Esophagus muscularis mucosa (tissue), 4 donors: ENCODE results near the gene RAB7B. TPM values are rescaled to one million over a fixed set of nuclear protein-coding genes. Genes with fewer than 3 reads are reported as not detected.

ENCODE experiments used
- DNase-seq: peaks from one replicate; pipeline ENCODE4 v3.0.0-alpha.2; 2017; ENCODE audit errors: extremely low spot score
- H3K27ac ChIP-seq, 4 donors: fragments of 200-600 bp; sonication (generic); replicated peaks in 1 of 4; 1 replicate in 3 of 4; 2 replicates in 1 of 4; pipeline ENCODE4 v1.5.1; 2016 to 2019; ENCODE audit warnings: mild to moderate bottlenecking in 1 of 4
- H3K27me3 ChIP-seq, 4 donors: fragments of 200-600 bp; sonication (generic); one replicate each; pipeline versions ENCODE4 v1.5.1 to v1.6.0; 2016 to 2019
- H3K36me3 ChIP-seq, 4 donors: fragments of 200-600 bp; sonication (generic); one replicate each; pipeline ENCODE4 v1.5.1; 2016 to 2019
- H3K4me1 ChIP-seq, 4 donors: fragments of 200-600 bp; sonication (generic); one replicate each; pipeline ENCODE4 v1.5.1; 2016 to 2019
- H3K4me3 ChIP-seq, 4 donors: fragments of 200-600 bp; sonication (generic); 1 replicate in 2 of 4; 2 replicates in 2 of 4; pipeline ENCODE4 v1.5.1; 2016 to 2019; ENCODE audit warnings: mild to moderate bottlenecking in 4 of 4, moderate library complexity in 1 of 4
- H3K9me3 ChIP-seq, 4 donors: fragments of 200-600 bp; sonication (generic); 1 replicate in 3 of 4; 2 replicates in 1 of 4; pipeline ENCODE4 v1.5.1; 2016 to 2019
- CTCF ChIP-seq, 3 experiments: fragments of 200-600 bp in 2 of 3; fragments of 450-650 bp in 1 of 3; sonication (generic) in 2 of 3; IDR thresholded peaks; one replicate each; pipeline ENCODE4 v1.5.1; 2017 to 2019; ENCODE audit warnings: antibody characterized with exemption in 3 of 3, mild to moderate bottlenecking in 2 of 3, moderate library complexity in 1 of 3
- EP300 ChIP-seq: sonication (generic); formaldehyde crosslinking; IDR thresholded peaks from one replicate; pipeline ENCODE4 v1.6.1; 2017; ENCODE audit warnings: antibody characterized with exemption
- POLR2A ChIP-seq: fragments of 450-650 bp; IDR thresholded peaks from one replicate; pipeline ENCODE4 v1.6.1; 2017; ENCODE audit warnings: antibody characterized with exemption, moderate library complexity, mild to moderate bottlenecking, low read depth
- POLR2AphosphoS5 ChIP-seq, 2 donors: sonication (generic); formaldehyde crosslinking; IDR thresholded peaks; one replicate each; pipeline ENCODE4 v1.6.1; 2017; ENCODE audit warnings: antibody characterized with exemption in 2 of 2
- WGBS: methylation state at CpG from one replicate; pipeline ENCODE4 v1.1.5; 2018; 5-methylcytosine and 5-hydroxymethylcytosine counted together
- intact Hi-C: fragments of 100-400 bp; cut with DNase I; formaldehyde crosslinking; loops from one replicate; pipeline ENCODE4 v1.15.1; 2023
- total RNA-seq, 4 donors: library from RNA; depleted of rRNA; stranded (reverse); fragments of >200 nt; gene quantifications; one replicate each; pipeline versions ENCODE4 v1.1.0 to v1.2.1, GENCODE V29; 2016

The RAB7B gene
- total RNA-seq, 4 donors from 2014 or later: 0.32 to 2.5 (median 1.8) TPM

DNA sequence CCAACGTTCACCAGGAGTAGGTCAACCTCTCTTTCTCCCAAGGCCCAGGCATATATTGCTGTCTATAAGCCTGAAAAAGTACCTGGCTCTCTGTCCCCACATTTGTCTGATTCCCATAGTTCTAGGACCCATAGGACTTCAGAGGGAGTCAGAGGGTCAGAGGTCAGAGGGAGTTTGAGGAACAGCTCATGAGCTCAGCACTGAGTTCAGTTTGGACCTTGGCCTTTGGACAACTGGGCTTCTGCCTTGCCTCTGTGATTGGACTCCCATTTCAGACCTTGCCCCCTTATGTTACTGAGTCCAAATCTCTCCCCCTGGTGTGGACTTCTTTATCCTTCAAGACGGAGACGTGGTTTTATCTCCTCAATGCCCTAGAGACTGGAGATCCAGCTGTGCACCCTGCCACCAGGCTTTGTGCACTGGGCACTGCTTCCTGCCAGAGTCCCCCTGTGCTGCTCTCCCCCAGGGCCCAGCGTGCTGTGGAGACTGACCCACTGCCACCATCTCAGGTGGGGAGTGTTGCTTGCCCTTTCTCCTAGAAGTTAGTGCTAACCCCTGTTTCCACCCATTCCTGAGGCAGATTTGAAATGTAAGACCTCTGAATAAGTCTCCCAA is 17.3 kb upstream of the RAB7B start:
- Histone ChIP-seq H3K9me3 (peaks cover 0 to 3% (median 0%) of the 10 kb centered on the region in 4 donors), H3K27me3 (peaks cover 0 to 7% (median 0%) of the 10 kb centered on the region in 4 donors), H3K4me1 (no peaks in the 10 kb centered on the region), H3K36me3 (no peaks in the 10 kb centered on the region), H3K27ac (no peak overlapping the region), H3K4me3 (no peak overlapping the region)
- TF ChIP-seq POLR2AphosphoS5 (IDR thresholded peaks at IDR 0.05) (no peak), EP300 (no peak), POLR2A (no peak), CTCF (IDR thresholded peaks at IDR 0.05) (no peak)
- intact Hi-C loops: no loop called here
- DNase-seq: no peak
- 87% methylated on average over 4 of the region's 4 CpGs for WGBS

- TF ChIP-seq POLR2A (no peak), CTCF (IDR thresholded peaks at IDR 0.05) (no peak), POLR2AphosphoS5 (IDR thresholded peaks at IDR 0.05) (no peak), EP300 (no peak)
- 75% methylated on average over 1 of the region's 1 CpG for WGBS
- H3K4me3 ChIP-seq: no peak overlapping the region
Observed at GRCh38 chr1:206015071-206015470, 11.9 kb upstream of the RAB7B start.

DNA sequence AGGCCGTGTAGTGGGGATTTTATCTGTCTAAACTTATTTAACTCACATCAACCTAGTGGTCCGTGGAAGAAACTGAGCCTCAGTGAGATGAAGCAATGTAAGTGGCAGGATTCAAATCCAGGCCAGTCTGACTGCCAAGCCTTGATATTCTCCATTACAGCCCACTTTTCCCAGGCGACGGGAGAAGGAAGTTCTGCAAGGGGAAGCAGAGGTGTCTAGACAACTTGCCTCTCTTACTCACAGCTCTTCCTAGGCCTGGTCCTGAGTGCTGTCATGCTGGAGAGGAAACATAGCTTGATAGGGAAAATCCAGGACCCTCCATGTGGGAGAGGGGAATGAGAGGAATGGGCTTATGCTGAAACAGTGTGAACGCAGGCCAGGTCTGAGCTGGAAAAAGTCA is 11.4 kb upstream of the RAB7B start:
- Histone ChIP-seq H3K4me3 (no peak overlapping the region), H3K4me1 (no peaks in the 10 kb centered on the region), H3K9me3 (peaks cover 0 to 3% (median 0%) of the 10 kb centered on the region in 4 donors), H3K27me3 (no peaks in the 10 kb centered on the region), H3K36me3 (no peaks in the 10 kb centered on the region), H3K27ac (no peak overlapping the region)
- no peak for DNase-seq
- WGBS: 82% methylated on average over 5 of the region's 5 CpGs
- TF ChIP-seq POLR2A: no peak
- no peak for TF ChIP-seq EP300
- TF ChIP-seq CTCF (IDR thresholded peaks at IDR 0.05): no peak
- TF ChIP-seq POLR2AphosphoS5 (IDR thresholded peaks at IDR 0.05): no peak
- intact Hi-C loops: no loop called here

More at GRCh38 chr1:206015071-206015470, 11.9 kb upstream of the RAB7B start:
- intact Hi-C loops: no loop called here
- peaks cover 0 to 3% (median 0%) of the 10 kb centered on the region in 4 donors for H3K9me3 ChIP-seq
- H3K4me1 ChIP-seq: no peaks in the 10 kb centered on the region
- DNase-seq: no peak
- H3K27ac ChIP-seq: no peak overlapping the region
- H3K36me3 ChIP-seq: no peaks in the 10 kb centered on the region
- H3K27me3 ChIP-seq: no peaks in the 10 kb centered on the region

GRCh38 chr1:206013026-206013795 is 10.0 kb upstream of the RAB7B start:
- no peak for DNase-seq
- Histone ChIP-seq H3K36me3 (no peaks in the 10 kb centered on the region), H3K27ac (no peak overlapping the region), H3K27me3 (no peaks in the 10 kb centered on the region), H3K4me3 (no peak overlapping the region), H3K9me3 (peaks cover 0 to 3% (median 0%) of the 10 kb centered on the region in 4 donors), H3K4me1 (no peaks in the 10 kb centered on the region)
- TF ChIP-seq EP300: no peak
- no peak for TF ChIP-seq CTCF (IDR thresholded peaks at IDR 0.05)
- TF ChIP-seq POLR2AphosphoS5 (IDR thresholded peaks at IDR 0.05): no peak
- no peak for TF ChIP-seq POLR2A
- 78% methylated on average over 6 of the region's 6 CpGs for WGBS
- intact Hi-C loops: no loop called here
